CD14-positive monocyte (primary cell): ENCODE measurements around the gene PROK2. TPM values are rescaled to one million over a fixed set of nuclear protein-coding genes. Genes with fewer than 3 reads are reported as not detected.

Experiments used
- DNase-seq, 3 donors: peaks; one replicate each; pipeline ENCODE4 v3.0.0-alpha.2; 2011 to 2022
- H2AFZ ChIP-seq: 2 replicates; pipeline ENCODE4 v1.6.0; 2012; ENCODE audit warnings: mild to moderate bottlenecking, low read depth, low read length, inconsistent platforms; ENCODE audit not compliant: insufficient read depth, poor library complexity, severe bottlenecking
- H3K27ac ChIP-seq, 2 donors: 1 replicate in 1 of 2; 2 replicates in 1 of 2; pipeline ENCODE4 v1.5.1; 2012 to 2013; ENCODE audit warnings: low read length in 2 of 2, control low read depth in 1 of 2, inconsistent platforms in 1 of 2, low read depth in 1 of 2, mild to moderate bottlenecking in 1 of 2
- H3K27me3 ChIP-seq, 2 donors: one replicate each; pipeline versions ENCODE4 v1.6.0 to v1.6.1; 2011 to 2013; ENCODE audit warnings: low read length in 2 of 2; ENCODE audit not compliant: control insufficient read depth in 2 of 2, insufficient read depth in 2 of 2
- H3K36me3 ChIP-seq, 2 donors: replicated peaks in 1 of 2; 1 replicate in 1 of 2; 2 replicates in 1 of 2; pipeline versions ENCODE4 v1.5.1 to v1.6.1; 2012 to 2013; ENCODE audit warnings: low read length in 2 of 2, control low read depth in 1 of 2, inconsistent platforms in 1 of 2, mild to moderate bottlenecking in 1 of 2; ENCODE audit not compliant: insufficient read depth in 2 of 2, control insufficient read depth in 1 of 2
- H3K4me1 ChIP-seq, 2 donors: 1 replicate in 1 of 2; 2 replicates in 1 of 2; pipeline versions ENCODE4 v1.5.1 to v1.6.1; 2012 to 2013; ENCODE audit warnings: low read length in 2 of 2, control low read depth in 1 of 2, inconsistent platforms in 1 of 2, mild to moderate bottlenecking in 1 of 2, moderate library complexity in 1 of 2; ENCODE audit not compliant: insufficient read depth in 2 of 2, control insufficient read depth in 1 of 2
- H3K4me2 ChIP-seq: replicated peaks from 2 replicates; pipeline ENCODE3; 2012; ENCODE audit warnings: low read length, moderate library complexity, mild to moderate bottlenecking; ENCODE audit not compliant: poor library complexity, severe bottlenecking; ENCODE audit errors: extremely low read depth
- H3K4me3 ChIP-seq, 3 experiments: fragments of 200-600 bp in 1 of 3; sonication (generic) in 1 of 3; replicated peaks in 1 of 3; 1 replicate in 2 of 3; 2 replicates in 1 of 3; pipeline ENCODE4 v1.5.1; 2011 to 2013; ENCODE audit warnings: low read length in 3 of 3, mild to moderate bottlenecking in 3 of 3, control low read depth in 2 of 3, low read depth in 2 of 3, inconsistent platforms in 1 of 3, moderate library complexity in 1 of 3
- H3K79me2 ChIP-seq: 2 replicates; pipeline ENCODE4 v1.6.0; 2012; ENCODE audit warnings: mild to moderate bottlenecking, control low read depth, inconsistent platforms, low read length, moderate library complexity; ENCODE audit not compliant: insufficient read depth
- H3K9ac ChIP-seq: 2 replicates; pipeline ENCODE4 v1.6.0; 2017; ENCODE audit warnings: low read length, mild to moderate bottlenecking; ENCODE audit not compliant: insufficient read depth, poor library complexity, severe bottlenecking
- H3K9me3 ChIP-seq, 2 donors: replicated peaks in 1 of 2; 1 replicate in 1 of 2; 2 replicates in 1 of 2; pipeline versions ENCODE4 v1.5.1 to v1.6.1; 2012 to 2013; ENCODE audit warnings: low read length in 2 of 2, control low read depth in 1 of 2; ENCODE audit not compliant: control insufficient read depth in 1 of 2, insufficient read depth in 1 of 2
- H4K20me1 ChIP-seq: 2 replicates; pipeline ENCODE4 v1.6.0; 2012; ENCODE audit warnings: mild to moderate bottlenecking, low read length, control low read depth, moderate library complexity; ENCODE audit not compliant: insufficient read depth
- H3K27ac Mint-ChIP-seq, 7 donors: one replicate each; pipeline ENCODE4 v1.8.0; 2020; ENCODE audit warnings: mild to moderate bottlenecking in 7 of 7, mixed read lengths in 7 of 7, moderate library complexity in 6 of 7, inconsistent platforms in 2 of 7
- H3K27me3 Mint-ChIP-seq, 3 donors: one replicate each; pipeline ENCODE4 v1.8.0; 2021 to 2022; ENCODE audit warnings: low read depth in 3 of 3, mild to moderate bottlenecking in 3 of 3, mixed read lengths in 3 of 3, moderate library complexity in 3 of 3, inconsistent platforms in 1 of 3
- H3K36me3 Mint-ChIP-seq, 2 donors: one replicate each; pipeline ENCODE4 v1.8.0; 2020; ENCODE audit warnings: mixed read lengths in 2 of 2, inconsistent platforms in 1 of 2, mild to moderate bottlenecking in 1 of 2
- H3K4me1 Mint-ChIP-seq: one replicate; pipeline ENCODE4 v1.8.0; 2020; ENCODE audit warnings: mild to moderate bottlenecking, mixed read lengths
- H3K4me3 Mint-ChIP-seq, 2 donors: one replicate each; pipeline ENCODE4 v1.8.0; 2020; ENCODE audit warnings: mild to moderate bottlenecking in 2 of 2, mixed read lengths in 2 of 2, moderate library complexity in 1 of 2
- H3K9me3 Mint-ChIP-seq, 7 donors: one replicate each; pipeline ENCODE4 v1.8.0; 2020 to 2022; ENCODE audit warnings: mixed read lengths in 7 of 7, mild to moderate bottlenecking in 6 of 7, moderate library complexity in 6 of 7, inconsistent platforms in 2 of 7
- CTCF ChIP-seq: fragments of 200-600 bp; IDR thresholded peaks from one replicate; pipeline ENCODE4 v1.8.0; 2022; ENCODE audit warnings: antibody characterized with exemption, mild to moderate bottlenecking
- WGBS: methylation state at CpG from one replicate; pipeline ENCODE4 v1.1.5; 2013; ENCODE audit warnings: missing lambda C conversion rate; ENCODE audit not compliant: insufficient coverage; 5-methylcytosine and 5-hydroxymethylcytosine counted together
- intact Hi-C, 2 donors: fragments of 100-400 bp; cut with micrococcal nuclease; formaldehyde crosslinking; loops; one replicate each; pipeline versions ENCODE4 v1.15.0 to v1.15.1; 2023
- polyA minus RNA-seq: library from RNA; depleted of rRNA, polyadenylated mRNA; stranded (reverse); fragments of >200 nt; gene quantifications from 2 replicates; pipeline ENCODE4 v1.2.3, GENCODE V29; 2012
- polyA plus RNA-seq, 3 donors: library from polyadenylated mRNA; depleted of rRNA in 1 of 3; unstranded in 2 of 3; stranded (reverse) in 1 of 3; fragments of 300-500 nt in 2 of 3; fragments of >200 nt in 1 of 3; fragmentation: Illumina TruSeq in 2 of 3; gene quantifications; 1 replicate in 2 of 3; 2 replicates in 1 of 3; pipeline ENCODE4 v1.2.3, GENCODE V29; 2012 to 2021
- total RNA-seq, 12 experiments: library from RNA in 1 of 12; stranded (reverse) in 1 of 12; fragments of 120-200 nt in 1 of 12; gene quantifications; one replicate each; pipeline ENCODE4 v1.2.4 and lab custom pipeline; 2013 to 2026; ENCODE audit warnings: mixed read lengths in 6 of 12, inconsistent platforms in 1 of 12

The PROK2 gene
- total RNA-seq (2013) = 6.0 TPM
- polyA plus RNA-seq (10 to 100 TPM; 25.4 to 81.7 (median 37.8) TPM), polyA minus RNA-seq (7.8 and 9.1 TPM in 2 replicates), total RNA-seq (lab: John Stamatoyannopoulos, UW) (1.0 to 52.1 (median 14.1) reads per million in 11 experiments)

- H3K4me1 ChIP-seq = peaks cover 31 to 55% of the 10 kb centered on the region in 2 donors
- WGBS = under 1% methylated on average over 89 of the region's 89 CpGs
- Mint-ChIP-seq H3K4me1 (peaks cover 55% of the 10 kb centered on the region), H3K27ac (peak within 1 kb of the TSS; percentile 81 to 95 (median 91)), H3K36me3 (peaks cover 10 to 13% of the 10 kb centered on the region in 2 donors), H3K9me3 (peaks cover 0 to 5% (median 0%) of the 10 kb centered on the region in 7 donors), H3K27me3 (peaks cover 15 to 29% (median 17%) of the 10 kb centered on the region in 3 donors), H3K4me3 (peak within 1 kb of the TSS; percentile 89 to 98)
- no peak for TF ChIP-seq CTCF
- no peaks in the 10 kb centered on the region for H3K9me3 ChIP-seq
- H3K27me3 ChIP-seq = peaks cover 0 to 48% of the 10 kb centered on the region in 2 donors
- H3K36me3 ChIP-seq = no peaks in the 10 kb centered on the region
- peaks cover 49% of the 10 kb centered on the region for H3K79me2 ChIP-seq
- H3K4me3 ChIP-seq = peak within 1 kb of the TSS; percentile 63 to 95 (median 93)
- H2AFZ ChIP-seq = peak within 1 kb of the TSS; percentile 79
- H3K4me2 ChIP-seq = peak within 1 kb of the TSS; percentile 94
- peak; percentile 42 to 48 (median 47) for DNase-seq
- H3K27ac ChIP-seq = peak within 1 kb of the TSS in 1 of 2 donors; percentile 92
- peak within 1 kb of the TSS; percentile 94 for H3K9ac ChIP-seq
- no peaks in the 10 kb centered on the region for H4K20me1 ChIP-seq
- intact Hi-C loops = loop anchor here in 1 of 2 donors (10.0 kb wide), 1 partner anchor 60 kb away; no protein-coding TSS in a partner anchor
Observed at GRCh38 chr3:71784914-71785531, at the start of gene PROK2. PROK2 (minus strand) TSS chr3:71785148; CDS start chr3:71785052, 96 bp downstream.

- no peak overlapping the region for H3K4me3 Mint-ChIP-seq
Observed at GRCh38 chr3:71831599-71831998, 46.7 kb upstream of the PROK2 start.

More at GRCh38 chr3:71831599-71831998, 46.7 kb upstream of the PROK2 start:
- no peak overlapping the region for H3K9ac ChIP-seq
- H2AFZ ChIP-seq = no peak overlapping the region
- H4K20me1 ChIP-seq = no peaks in the 10 kb centered on the region
- no peaks in the 10 kb centered on the region for H3K36me3 ChIP-seq
- H3K36me3 Mint-ChIP-seq = no peaks in the 10 kb centered on the region
- H3K4me1 Mint-ChIP-seq = peaks cover 3% of the 10 kb centered on the region
- H3K4me1 ChIP-seq = no peaks in the 10 kb centered on the region
- no peaks in the 10 kb centered on the region for H3K27me3 ChIP-seq
- H3K9me3 Mint-ChIP-seq = peaks cover 0 to 5% (median 0%) of the 10 kb centered on the region in 7 donors
- no peak for DNase-seq
- H3K27me3 Mint-ChIP-seq = peaks cover 0 to 3% (median 2%) of the 10 kb centered on the region in 3 donors
- H3K79me2 ChIP-seq = no peaks in the 10 kb centered on the region
- H3K9me3 ChIP-seq = no peaks in the 10 kb centered on the region
- TF ChIP-seq CTCF = no peak
- no peak overlapping the region for H3K4me3 ChIP-seq
- WGBS = 80% methylated on average over 1 of the region's 2 CpGs
- intact Hi-C loops = no loop called here
- no peak overlapping the region for H3K27ac ChIP-seq
- H3K27ac Mint-ChIP-seq = no peak overlapping the region
- no peak overlapping the region for H3K4me2 ChIP-seq
